HG03432 (cell line): ENCODE measurements around the gene TFPI.
A peak's percentile ranks its signal among the peaks of the same experiment; 100 is the strongest.

ENCODE experiments used
- ATAC-seq: cut with Tn5 transposase; IDR thresholded peaks from one replicate; pipeline ENCODE4 v1.9.1; 2021; ENCODE audit warnings: mild to moderate bottlenecking, moderate library complexity; ENCODE audit not compliant: unreplicated experiment

TFPI gene

GRCh38 chr2:187470698-187471097, 83.5 kb downstream of the TFPI start:
- no peak for ATAC-seq

GRCh38 chr2:187469538-187469937, 84.7 kb downstream of the TFPI start:
- ATAC-seq, result no peak

GRCh38 chr2:187468262-187468661, 86.0 kb downstream of the TFPI start:
- ATAC-seq, result no peak

DNA sequence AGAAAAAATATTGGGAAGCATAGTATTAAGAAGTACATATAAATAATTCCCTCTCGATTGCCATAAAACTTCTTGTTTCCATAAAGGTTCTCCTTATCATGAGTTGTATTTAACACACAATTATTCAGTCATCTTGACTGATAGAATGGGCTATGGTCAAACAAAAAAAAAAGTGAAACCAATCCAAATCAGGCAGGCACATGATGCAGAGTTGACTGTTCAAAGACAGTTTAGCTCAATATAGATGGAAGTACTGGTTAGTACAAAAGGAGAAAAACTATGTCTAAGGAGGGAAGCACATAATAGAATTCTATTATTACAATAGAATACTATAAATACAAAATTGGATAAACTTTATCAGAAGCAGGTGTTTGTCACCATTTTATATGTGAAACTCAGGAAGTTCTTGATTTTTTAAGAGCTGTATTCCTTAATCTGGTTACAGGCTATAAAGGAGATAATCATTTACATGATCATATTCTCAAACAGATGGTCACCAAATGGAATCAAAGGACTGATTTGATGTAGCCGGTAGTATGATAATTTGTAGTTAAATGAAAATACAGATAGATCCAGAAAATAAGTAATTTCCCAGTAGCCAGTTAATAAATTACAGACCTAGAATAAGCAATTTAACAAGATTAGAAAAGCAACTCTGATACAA, 88.0 kb downstream of the TFPI start:
- peak; percentile 33 for ATAC-seq

DNA sequence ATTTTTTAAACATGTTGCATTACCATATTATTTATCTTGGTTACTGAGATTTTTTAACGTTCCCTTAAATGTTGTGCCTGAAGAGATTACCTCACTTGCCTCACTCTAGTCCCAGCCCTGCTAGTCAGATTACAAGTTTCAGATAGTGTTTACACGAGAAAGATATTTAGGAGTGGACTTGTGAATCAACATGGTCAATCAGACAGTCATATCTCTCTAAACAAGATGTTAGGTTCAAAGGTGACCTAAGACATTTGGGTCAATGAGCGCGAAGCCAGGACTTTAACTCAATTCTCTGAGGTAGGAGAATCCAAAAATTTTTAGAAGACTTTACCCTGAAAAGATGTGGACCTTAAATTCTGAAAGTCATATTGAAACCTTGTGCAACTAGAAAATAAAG, 91.4 kb downstream of the TFPI start:
- ATAC-seq, result no peak

DNA sequence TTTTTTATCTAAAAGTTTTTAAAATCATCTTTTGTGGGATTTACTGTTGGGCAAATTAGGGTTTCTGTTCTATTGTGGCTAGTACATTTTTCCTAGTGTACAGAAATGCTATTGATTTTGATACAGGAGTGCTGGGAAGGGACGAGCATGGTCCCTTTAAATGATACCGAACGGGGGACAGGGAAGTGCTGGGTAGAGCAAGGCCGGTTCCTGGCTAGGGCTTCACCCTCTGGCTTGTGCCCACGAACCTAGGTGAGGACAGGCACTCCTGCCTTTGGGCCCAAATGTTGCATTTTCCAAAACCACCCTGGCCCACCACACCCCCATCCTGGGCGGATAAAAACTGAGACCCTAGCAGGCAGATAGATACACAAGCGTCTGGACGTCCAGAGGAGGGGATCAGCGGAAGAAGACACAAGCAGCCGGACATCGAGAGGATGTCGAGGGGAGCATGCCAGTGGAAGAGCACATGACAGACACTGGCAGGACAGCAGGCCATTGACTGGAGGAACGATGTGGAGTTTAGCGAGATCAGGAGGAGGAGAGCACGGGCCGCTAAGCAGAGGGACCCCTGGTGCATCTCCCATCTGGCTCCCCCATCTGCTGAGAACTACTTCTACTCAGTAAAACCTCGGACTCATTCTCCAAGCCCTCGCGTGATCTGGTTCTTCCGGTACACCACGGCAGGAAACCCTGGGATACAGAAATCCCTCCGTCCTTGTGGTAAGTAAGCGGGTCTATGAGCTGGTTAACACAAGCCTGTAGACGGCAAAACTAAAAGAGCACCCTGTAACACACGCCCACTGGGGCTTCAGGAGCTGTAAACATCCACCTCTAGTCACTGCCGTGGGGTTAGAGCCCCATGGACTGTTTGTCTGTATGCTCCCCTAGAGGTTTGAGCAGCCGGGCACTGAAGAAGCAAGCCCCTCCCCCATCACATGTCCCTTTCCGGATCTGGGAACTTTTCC, 92.7 kb downstream of the TFPI start:
- no peak for ATAC-seq

DNA sequence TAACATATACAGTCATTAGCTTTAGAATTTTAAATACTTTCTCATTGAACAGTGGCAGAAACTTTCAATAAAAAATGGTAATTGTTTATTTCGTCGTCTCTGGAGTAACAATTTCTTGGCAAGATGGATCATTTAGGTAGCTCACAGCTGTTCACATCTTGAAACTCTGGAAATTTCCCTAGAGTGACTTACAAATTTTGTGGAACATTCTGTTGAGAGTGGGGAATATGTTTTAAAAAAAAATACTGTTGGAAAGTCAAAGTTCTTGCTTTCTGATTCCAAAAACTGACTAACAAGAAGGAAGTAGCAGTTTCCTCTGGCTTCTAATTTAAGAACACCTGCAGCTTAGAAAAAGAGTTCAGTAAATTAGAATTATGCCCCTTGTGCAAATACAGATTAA, 95.0 kb downstream of the TFPI start:
- no peak for ATAC-seq

GRCh38 chr2:187453078-187453641, 101.1 kb downstream of the TFPI start:
- no peak for ATAC-seq

DNA sequence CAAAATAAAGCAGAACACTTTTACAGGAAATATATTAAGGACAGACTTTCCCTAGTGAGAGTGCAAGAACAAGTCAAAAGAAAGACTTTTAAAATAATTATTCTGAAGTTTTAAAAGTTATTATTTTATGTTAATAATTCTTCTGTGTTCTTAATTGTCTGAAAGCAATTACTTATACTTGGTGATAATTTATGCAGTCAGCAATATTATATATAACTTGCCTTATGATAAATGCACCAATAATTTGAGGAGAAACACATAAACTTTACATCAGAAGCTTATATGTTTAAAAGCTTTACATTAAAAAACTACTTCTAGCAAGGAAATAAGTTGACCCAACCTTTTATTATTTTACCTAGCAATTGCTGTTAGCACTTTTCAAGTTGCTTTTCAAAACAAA, 102.7 kb downstream of the TFPI start:
- ATAC-seq, result no peak

DNA sequence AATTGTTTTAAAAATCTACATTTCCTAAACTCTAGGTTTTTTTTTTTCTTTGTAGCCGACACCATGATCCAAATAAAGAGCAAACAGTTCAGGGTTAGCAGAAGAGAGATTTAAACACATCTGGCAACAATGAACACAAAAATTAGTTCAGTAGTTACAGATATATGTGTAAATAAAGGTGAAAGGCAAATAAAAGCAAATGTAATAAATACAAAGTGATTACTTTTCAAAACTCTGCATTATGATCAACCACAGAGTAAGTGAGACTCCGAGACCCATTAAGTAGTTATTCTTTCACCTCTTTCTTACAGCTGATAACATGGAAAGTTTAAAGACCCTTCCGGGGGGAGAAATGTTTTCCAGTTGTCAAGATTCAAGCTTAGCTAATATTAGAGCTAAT, 106.9 kb downstream of the TFPI start:
- no peak for ATAC-seq

GRCh38 chr2:187446711-187447110, 107.5 kb downstream of the TFPI start:
- ATAC-seq, result no peak

DNA sequence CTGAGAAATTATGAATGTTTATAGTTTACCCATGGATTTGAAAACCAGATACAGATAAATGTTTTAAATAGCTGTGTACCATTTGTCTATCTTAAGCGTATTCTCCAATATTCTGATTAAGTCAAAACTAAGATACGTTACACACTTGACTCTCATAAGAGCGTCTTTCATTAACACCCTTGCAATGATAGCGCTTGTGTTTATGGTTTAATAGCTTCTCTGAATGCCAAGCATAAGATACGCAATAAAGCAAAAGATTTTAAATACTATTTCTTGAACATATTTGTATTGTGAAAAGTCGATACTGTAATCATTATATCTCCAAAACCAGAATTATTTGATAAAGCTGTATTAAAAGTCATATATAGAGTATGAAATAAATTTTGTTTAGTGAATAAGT, 109.2 kb downstream of the TFPI start:
- no peak for ATAC-seq

GRCh38 chr2:187442778-187443177, 111.5 kb downstream of the TFPI start:
- ATAC-seq, result no peak

DNA sequence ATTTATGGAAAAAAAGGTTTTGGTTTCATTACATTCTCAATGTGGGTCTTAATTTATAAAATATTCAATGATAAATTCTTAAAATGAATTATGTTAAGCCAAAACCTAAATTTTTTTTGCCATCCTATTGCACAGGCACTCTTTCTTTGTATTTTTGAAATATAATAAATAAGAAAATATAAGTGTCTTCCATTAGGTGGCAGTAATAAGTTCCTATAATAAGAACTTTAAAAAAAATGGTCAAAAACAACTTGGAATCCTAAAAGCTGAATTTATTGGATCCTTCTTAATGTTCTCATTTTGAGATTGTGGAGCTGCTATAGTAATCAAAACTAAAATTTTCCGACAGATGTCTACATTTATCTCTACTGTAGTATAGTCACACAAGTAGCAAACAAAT, 111.9 kb downstream of the TFPI start:
- ATAC-seq, result no peak

- ATAC-seq, result no peak
Measured at GRCh38 chr2:187440101-187440675, 114.0 kb downstream of the TFPI start.

GRCh38 chr2:187438455-187438854, 115.8 kb downstream of the TFPI start:
- no peak for ATAC-seq

- ATAC-seq, result no peak
Measured at GRCh38 chr2:187435756-187436155, 118.5 kb downstream of the TFPI start.

- no peak for ATAC-seq
Measured at GRCh38 chr2:187435078-187435477, 119.2 kb downstream of the TFPI start.

GRCh38 chr2:187434342-187434785, 119.9 kb downstream of the TFPI start:
- ATAC-seq, result no peak

DNA sequence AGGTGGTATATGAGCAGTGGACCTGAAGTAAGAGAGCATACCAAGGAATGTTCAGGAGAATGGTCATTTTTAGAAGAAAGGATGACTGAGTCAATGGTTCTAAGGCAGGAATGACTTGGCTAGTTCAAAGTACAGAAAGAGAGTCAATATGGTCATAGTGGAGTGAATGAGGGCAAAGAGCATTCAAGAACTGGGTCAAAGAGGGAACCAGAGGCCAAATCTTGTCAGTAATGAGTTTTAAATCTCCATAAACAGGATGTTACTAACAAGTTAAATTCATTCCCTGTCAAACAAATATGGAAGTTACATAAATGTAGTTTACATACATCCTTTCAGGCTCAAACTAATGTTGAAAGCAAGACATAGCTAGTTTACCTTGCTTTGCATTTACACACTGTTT, 122.3 kb downstream of the TFPI start:
- no peak for ATAC-seq

GRCh38 chr2:187429989-187430388, 124.2 kb downstream of the TFPI start:
- no peak for ATAC-seq
